HepG2 (cell line): ENCODE data around the gene CYB5D1. TPM values are rescaled to one million over a fixed set of nuclear protein-coding genes. Genes with fewer than 3 reads are reported as not detected.

Experiments
- BRF2 ChIP-seq: sonication (generic); formaldehyde crosslinking; IDR thresholded peaks from 2 replicates; pipeline ENCODE4 v1.8.1; 2022; ENCODE audit warnings: mild to moderate bottlenecking, missing genetic modification reagents
- CCDC6 ChIP-seq: sonication (generic); formaldehyde crosslinking; IDR thresholded peaks from 2 replicates; pipeline ENCODE4 v1.8.1; 2022; ENCODE audit warnings: mild to moderate bottlenecking, missing genetic modification reagents, moderate library complexity
- DDIT3 ChIP-seq: sonication (generic); formaldehyde crosslinking; IDR thresholded peaks from 2 replicates; pipeline ENCODE4 v1.4.0; 2020; ENCODE audit warnings: mild to moderate bottlenecking, missing genetic modification reagents
- FLYWCH1 ChIP-seq: sonication (generic); formaldehyde crosslinking; IDR thresholded peaks from 2 replicates; pipeline ENCODE4 v1.8.1; 2023; ENCODE audit warnings: mild to moderate bottlenecking, missing genetic modification reagents
- FOSL2 ChIP-seq: sonication (generic); formaldehyde crosslinking; IDR thresholded peaks from 2 replicates; pipeline ENCODE4 v1.4.0; 2020; ENCODE audit warnings: missing genetic modification reagents
- FUBP1 ChIP-seq: sonication (generic); formaldehyde crosslinking; IDR thresholded peaks from 2 replicates; pipeline ENCODE4 v1.5.1; 2020; ENCODE audit warnings: missing genetic modification reagents, mild to moderate bottlenecking, borderline replicate concordance
- GPBP1L1 ChIP-seq: sonication (generic); formaldehyde crosslinking; IDR thresholded peaks from 2 replicates; pipeline ENCODE4 v1.5.0; 2020; ENCODE audit warnings: mild to moderate bottlenecking, missing genetic modification reagents
- GPN1 ChIP-seq: sonication (generic); formaldehyde crosslinking; IDR thresholded peaks from 2 replicates; pipeline ENCODE4 v1.5.1; 2020; ENCODE audit warnings: missing genetic modification reagents, borderline replicate concordance
- KAT2B ChIP-seq: fragments of 150-350 bp; IDR thresholded peaks from 2 replicates; pipeline ENCODE4 v1.6.1; 2014; ENCODE audit warnings: low read depth, low read length, borderline replicate concordance
- KDM5B ChIP-seq: sonication (generic); formaldehyde crosslinking; IDR thresholded peaks from 2 replicates; pipeline ENCODE4 v1.4.0; 2020; ENCODE audit warnings: missing genetic modification reagents, mild to moderate bottlenecking, borderline replicate concordance
- NFATC3 ChIP-seq: sonication (generic); formaldehyde crosslinking; IDR thresholded peaks from 2 replicates; pipeline ENCODE4 v1.5.1; 2020; ENCODE audit warnings: mild to moderate bottlenecking, missing genetic modification reagents
- ZNF281 ChIP-seq: sonication (generic); formaldehyde crosslinking; IDR thresholded peaks from 2 replicates; pipeline ENCODE4 v1.4.0; 2020; ENCODE audit warnings: missing genetic modification reagents, borderline replicate concordance
- ZNF512B ChIP-seq: sonication (generic); formaldehyde crosslinking; IDR thresholded peaks from 2 replicates; pipeline ENCODE4 v1.5.1; 2020; ENCODE audit warnings: missing genetic modification reagents, mild to moderate bottlenecking, borderline replicate concordance
- ZNF563 ChIP-seq: sonication (generic); formaldehyde crosslinking; IDR thresholded peaks from 2 replicates; pipeline ENCODE4 v1.8.0; 2022; ENCODE audit warnings: mild to moderate bottlenecking, moderate library complexity, missing genetic modification reagents
- ZNF598 ChIP-seq: sonication (generic); formaldehyde crosslinking; IDR thresholded peaks from 2 replicates; pipeline ENCODE4 v1.5.1; 2020; ENCODE audit warnings: mild to moderate bottlenecking, missing genetic modification reagents, borderline replicate concordance
- ZNF749 ChIP-seq: sonication (generic); formaldehyde crosslinking; IDR thresholded peaks from 2 replicates; pipeline ENCODE4 v1.8.0; 2022; ENCODE audit warnings: mild to moderate bottlenecking, missing genetic modification reagents, moderate library complexity, borderline replicate concordance
- ZNF883 ChIP-seq: sonication (generic); formaldehyde crosslinking; IDR thresholded peaks from 2 replicates; pipeline ENCODE4 v1.5.1; 2020; ENCODE audit warnings: mild to moderate bottlenecking, missing genetic modification reagents; ENCODE audit errors: not compliant biosample characterization
- polyA plus RNA-seq, 8 experiments: library from polyadenylated mRNA; depleted of rRNA in 3 of 8; stranded (reverse) in 7 of 8; unstranded in 1 of 8; fragments of >200 nt; fragmentation: Illumina TruSeq in 4 of 8; extraction: Trizol in 4 of 8; gene quantifications; 2 replicates each; pipeline versions ENCODE4 v1.2.1 to v1.2.3, GENCODE V29; 2011 to 2016; ENCODE audit warnings: low read depth in 4 of 8, missing spikeins in 1 of 8, mixed read lengths in 1 of 8; ENCODE audit not compliant: insufficient read depth in 1 of 8
- total RNA-seq, 5 experiments: library from RNA; depleted of rRNA; stranded (reverse); fragments of >200 nt; fragmentation: Illumina TruSeq; extraction: Trizol; gene quantifications; 2 replicates each; pipeline ENCODE4 v1.2.3, GENCODE V29; 2016; ENCODE audit warnings: low read depth in 1 of 5

CYB5D1 gene
- total and polyA plus RNA-seq, 2 of the 13 experiments (the other 11 are each of a cell fraction or from before 2014, with no cell fraction given): 8.9 to 17.0 TPM

GRCh38 chr17:7836596-7837407 is 21.0 kb upstream of the CYB5D1 start (continued):
- TF ChIP-seq FUBP1 (CRISPR knock-in tag) (no peak), NFATC3 (CRISPR knock-in tag) (no peak), CCDC6 (CRISPR knock-in tag) (peak; percentile 98), ZNF281 (CRISPR knock-in tag) (peak; percentile 100), GPN1 (no peak), ZNF563 (CRISPR knock-in tag) (no peak), KDM5B (CRISPR knock-in tag) (peak; percentile 57; the same call in 1 of the 2 replicates), ZNF598 (CRISPR knock-in tag) (no peak), DDIT3 (CRISPR knock-in tag) (no peak), KAT2B (no peak), ZNF749 (no peak; the same call in 1 of the 2 replicates), ZNF512B (peak; percentile 73; the same call in 1 of the 2 replicates), ZNF883 (no peak), FLYWCH1 (CRISPR knock-in tag) (no peak), FOSL2 (CRISPR knock-in tag) (peak; percentile 90), GPBP1L1 (no peak), BRF2 (0 out of 2 replicates have a peak, but pooled peaks have one; percentile 45)
